Epithelial cell of proximal tubule (primary cell): Measurements from ENCODE around the gene LGMN. TPM values are rescaled to one million over a fixed set of nuclear protein-coding genes. Genes with fewer than 3 reads are reported as not detected.
"Not testable (repeated sequence)": the region's sequence is repeated elsewhere in the genome, so short reads cannot be mapped to it uniquely, and the experiment has no call there.

Experiments used
- DNase-seq: peaks from one replicate; pipeline ENCODE4 v3.0.0-alpha.2; 2011; ENCODE audit warnings: low read depth
- H3K4me3 ChIP-seq: 2 replicates; pipeline ENCODE4 v1.5.1; 2011; ENCODE audit warnings: low read depth, mild to moderate bottlenecking, low read length
- CTCF ChIP-seq: conservative IDR thresholded peaks from 2 replicates; pipeline ENCODE4 v1.5.1; 2012; ENCODE audit warnings: low read depth, mild to moderate bottlenecking, low read length
- total RNA-seq: library from RNA; depleted of rRNA; stranded (reverse); fragments of >200 nt; gene quantifications from 2 replicates; pipeline ENCODE4 v1.2.3, GENCODE V29; 2015

The LGMN gene
- total RNA-seq, 1 donor from 2014 or later, result 63.5 TPM

GRCh38 chr14:92774572-92774971 is 26.1 kb upstream of the LGMN start:
- no peak for DNase-seq
- H3K4me3 ChIP-seq, result no peak overlapping the region
- no peak for TF ChIP-seq CTCF

GRCh38 chr14:92770484-92770883 is 22.1 kb upstream of the LGMN start:
- TF ChIP-seq CTCF, result no peak
- no peak for DNase-seq
- no peak overlapping the region for H3K4me3 ChIP-seq

GRCh38 chr14:92768795-92769194 is 20.4 kb upstream of the LGMN start:
- TF ChIP-seq CTCF, result no peak
- no peak for DNase-seq
- no peak overlapping the region for H3K4me3 ChIP-seq

GRCh38 chr14:92768236-92768635 is 19.8 kb upstream of the LGMN start:
- H3K4me3 ChIP-seq, result not testable (repeated sequence)
- peak; percentile 86 for DNase-seq

- not testable (repeated sequence) for H3K4me3 ChIP-seq, DNase-seq
Measured at GRCh38 chr14:92763666-92764631, 15.5 kb upstream of the LGMN start.

GRCh38 chr14:92760524-92760805 is 12.0 kb upstream of the LGMN start:
- no peak for DNase-seq
- no peak for TF ChIP-seq CTCF
- H3K4me3 ChIP-seq, result no peak overlapping the region

- TF ChIP-seq CTCF, result no peak
- H3K4me3 ChIP-seq, result no peak overlapping the region
- DNase-seq, result no peak
Measured at GRCh38 chr14:92759679-92760523, 11.5 kb upstream of the LGMN start.
